ENCODE measurements around the gene HNRNPA1L2.
"Not testable (repeated sequence)": the region's sequence is repeated elsewhere in the genome, so short reads cannot be mapped to it uniquely, and the experiment has no call there.

- not testable (repeated sequence) for TF ChIP-seq YY1 (IDR thresholded peaks at IDR 0.05; ENCODE audit: insufficient read depth, insufficient read length); SUZ12 (IDR thresholded peaks at IDR 0.05; ENCODE audit: extremely low read depth, insufficient read depth, insufficient read length); ZNF274 (IDR thresholded peaks at IDR 0.05; ENCODE audit: low read depth, low read length)
Observed at GRCh38 chr13:52594295-52594694, 47.9 kb upstream of the HNRNPA1L2 start.

Data from NT2/D1 (cell line).